Spleen (tissue), 7 donors: Measurements from ENCODE around the gene ARF3.

Experiments used
- CTCF ChIP-seq, 11 experiments: fragments of 200-600 bp in 7 of 11; fragments of 450-650 bp in 4 of 11; sonication (generic) in 4 of 11; IDR thresholded peaks in 8 of 11; conservative IDR thresholded peaks in 3 of 11; 1 replicate in 7 of 11; 2 replicates in 4 of 11; pipeline versions ENCODE4 v1.4.0 to v1.8.0; 2016 to 2021; ENCODE audit warnings: antibody characterized with exemption in 11 of 11, inconsistent platforms in 4 of 11, mild to moderate bottlenecking in 1 of 11
- POLR2A ChIP-seq, 3 donors: fragments of 450-650 bp; IDR thresholded peaks; one replicate each; pipeline ENCODE4 v1.5.1; 2017; ENCODE audit warnings: antibody characterized with exemption in 3 of 3, mild to moderate bottlenecking in 1 of 3
- POLR2AphosphoS5 ChIP-seq, 3 donors: sonication (generic); formaldehyde crosslinking; IDR thresholded peaks; one replicate each; pipeline ENCODE4 v1.5.1; 2017; ENCODE audit warnings: antibody characterized with exemption in 3 of 3
- donor health status: DM: no; HTN: no; CAD: no; lungs with moderate emphysema.
- donor health status: DM: no; HTN: no; CAD: no.
- donor health status: DM: no; HTN: no; CAD: no.

- TF ChIP-seq CTCF (IDR thresholded peaks at IDR 0.05 in 8 of 11, conservative IDR thresholded peaks at IDR 0.05 in 3 of 11): peak; percentile 49 to 90 (median 87)
- no peak for TF ChIP-seq POLR2A (IDR thresholded peaks at IDR 0.05)
- peak in 1 of 3 donors; percentile 51 for TF ChIP-seq POLR2AphosphoS5 (IDR thresholded peaks at IDR 0.05)
Observed at GRCh38 chr12:48977290-48978281, 20.3 kb upstream of the ARF3 start.
